HEK293 (cell line): ENCODE measurements around the gene SPECC1.

Source experiments
- CTCF ChIA-PET: fragments of 350-600 bp; formaldehyde crosslinking; extraction: SDS; loops from one replicate; lab custom pipeline; 2021; ENCODE audit warnings: antibody characterized with exemption; lab: Yijun Ruan, JAX
- POLR2A ChIA-PET: fragments of 300-600 bp; formaldehyde crosslinking; extraction: SDS; loops from one replicate; lab custom pipeline; 2020; ENCODE audit warnings: antibody characterized with exemption, inconsistent platforms; lab: Yijun Ruan, JAX
- H3K27ac ChIP-seq: fragments of 200-500 bp; sonication (Bioruptor generic); 2 replicates; pipeline ENCODE4 v1.5.1; 2014; ENCODE audit warnings: low read depth, low read length, control low read depth, inconsistent platforms; ENCODE audit errors: extremely low read depth
- H3K36me3 ChIP-seq, 2 experiments: fragments of 200-500 bp in 1 of 2; sonication (Bioruptor generic) in 1 of 2; 1 replicate in 1 of 2; 2 replicates in 1 of 2; pipeline ENCODE4 v1.5.1; 2014 to 2017; ENCODE audit warnings: inconsistent platforms in 2 of 2, low read length in 2 of 2; ENCODE audit not compliant: control insufficient read depth in 2 of 2, insufficient read depth in 1 of 2
- H3K4me1 ChIP-seq: fragments of 200-500 bp; sonication (Bioruptor generic); 2 replicates; pipeline ENCODE4 v1.5.1; 2014; ENCODE audit warnings: mild to moderate bottlenecking, low read length, inconsistent platforms; ENCODE audit not compliant: control insufficient read depth, insufficient read depth
- H3K4me3 ChIP-seq: 2 replicates; pipeline ENCODE4 v1.5.1; 2011; ENCODE audit warnings: low read depth, mild to moderate bottlenecking, control low read depth, low read length, moderate library complexity
- H3K9me3 ChIP-seq: fragments of 200-500 bp; sonication (Bioruptor generic); 2 replicates; pipeline ENCODE4 v1.5.1; 2014; ENCODE audit warnings: low read depth, low read length, inconsistent platforms; ENCODE audit not compliant: control insufficient read depth, insufficient read depth
- PRDM1 ChIP-seq: fragments of 450-650 bp; formaldehyde crosslinking; IDR thresholded peaks from 2 replicates; pipeline ENCODE4; 2016; ENCODE audit warnings: missing biosample characterization, missing genetic modification characterization
- SALL2 ChIP-seq: fragments of 450-650 bp; formaldehyde crosslinking; IDR thresholded peaks from 2 replicates; pipeline ENCODE4 v1.5.0; 2017; ENCODE audit warnings: missing biosample characterization, mild to moderate bottlenecking, missing genetic modification characterization, borderline replicate concordance
- ZFP69B ChIP-seq: fragments of 450-650 bp; formaldehyde crosslinking; IDR thresholded peaks from 2 replicates; pipeline ENCODE4 v1.5.1; 2016; ENCODE audit warnings: missing biosample characterization, missing genetic modification characterization
- ZIC2 ChIP-seq: fragments of 450-650 bp; formaldehyde crosslinking; IDR thresholded peaks from 2 replicates; pipeline ENCODE4 v1.5.1; 2016; ENCODE audit warnings: missing biosample characterization, missing genetic modification characterization
- ZNF169 ChIP-seq: fragments of 450-650 bp; formaldehyde crosslinking; IDR thresholded peaks from 2 replicates; pipeline ENCODE4 v1.5.1; 2016; ENCODE audit warnings: missing biosample characterization, missing genetic modification characterization
- ZNF24 ChIP-seq: fragments of 450-650 bp; formaldehyde crosslinking; IDR thresholded peaks from 2 replicates; pipeline ENCODE4 v1.5.1; 2016; ENCODE audit warnings: missing biosample characterization, missing genetic modification characterization
- ZNF280D ChIP-seq: fragments of 450-650 bp; formaldehyde crosslinking; IDR thresholded peaks from 2 replicates; pipeline ENCODE4 v1.5.1; 2016; ENCODE audit warnings: missing biosample characterization, missing genetic modification characterization
- ZNF302 ChIP-seq: fragments of 450-650 bp; formaldehyde crosslinking; IDR thresholded peaks from 2 replicates; pipeline ENCODE4 v1.5.1; 2016; ENCODE audit warnings: missing biosample characterization, missing genetic modification characterization, low read depth
- ZNF341 ChIP-seq: fragments of 450-650 bp; formaldehyde crosslinking; IDR thresholded peaks from 2 replicates; pipeline ENCODE4; 2016; ENCODE audit warnings: low read depth, missing biosample characterization, missing genetic modification characterization
- ZNF529 ChIP-seq: fragments of 450-650 bp; formaldehyde crosslinking; IDR thresholded peaks from 2 replicates; pipeline ENCODE4 v1.5.1; 2017; ENCODE audit warnings: missing genetic modification characterization, missing biosample characterization; ENCODE audit not compliant: insufficient replicate concordance
- ZNF548 ChIP-seq: fragments of 450-650 bp; formaldehyde crosslinking; IDR thresholded peaks from 2 replicates; pipeline ENCODE4 v1.5.1; 2016; ENCODE audit warnings: missing biosample characterization, missing genetic modification characterization
- ZNF558 ChIP-seq: fragments of 450-650 bp; formaldehyde crosslinking; IDR thresholded peaks from 2 replicates; pipeline ENCODE4 v1.5.1; 2016; ENCODE audit warnings: missing biosample characterization, missing genetic modification characterization
- ZNF561 ChIP-seq: fragments of 450-650 bp; IDR thresholded peaks from 2 replicates; pipeline ENCODE4 v1.5.1; 2018; ENCODE audit warnings: missing biosample characterization, missing genetic modification characterization, borderline replicate concordance
- ZNF623 ChIP-seq: fragments of 450-650 bp; formaldehyde crosslinking; IDR thresholded peaks from 2 replicates; pipeline ENCODE4 v1.5.1; 2016; ENCODE audit warnings: missing biosample characterization, missing genetic modification characterization
- ZNF639 ChIP-seq: fragments of 450-650 bp; formaldehyde crosslinking; IDR thresholded peaks from 2 replicates; pipeline ENCODE4 v1.5.1; 2016; ENCODE audit warnings: missing biosample characterization, missing genetic modification characterization
- ZNF645 ChIP-seq: fragments of 450-650 bp; formaldehyde crosslinking; IDR thresholded peaks from 2 replicates; pipeline ENCODE4; 2016; ENCODE audit warnings: missing biosample characterization, missing genetic modification characterization
- ZNF664 ChIP-seq: fragments of 450-650 bp; formaldehyde crosslinking; IDR thresholded peaks from 2 replicates; pipeline ENCODE4 v1.5.1; 2016; ENCODE audit warnings: missing biosample characterization, missing genetic modification characterization

SPECC1 gene

GRCh38 chr17:20087538-20088250, 78.5 kb downstream of the SPECC1 start:
- POLR2A ChIA-PET, result no interaction called here

GRCh38 chr17:20089756-20090547, 80.8 kb downstream of the SPECC1 start:
- peaks cover 24% of the 10 kb centered on the region for H3K4me1 ChIP-seq
- H3K27ac ChIP-seq, result no peak overlapping the region
- H3K9me3 ChIP-seq, result no peaks in the 10 kb centered on the region
- ChIA-PET POLR2A (interaction anchor here (0.7 kb wide), 1 partner anchor 94 kb away, joined by 4 read pairs; no protein-coding TSS in a partner anchor), CTCF (interaction anchor here (0.7 to 1.3 kb wide), 6 partner anchors 14 to 1304 kb away, joined by 3 to 6 read pairs (median 3); no protein-coding TSS in a partner anchor)
- no peaks in the 10 kb centered on the region for H3K36me3 ChIP-seq
- TF ChIP-seq ZNF623 (tag by site-specific recombination), result peak; percentile 77
- no peak for TF ChIP-seq ZFP69B (tag by site-specific recombination)
- no peak overlapping the region for H3K4me3 ChIP-seq

More at GRCh38 chr17:20087538-20088250, 78.5 kb downstream of the SPECC1 start:
- Histone ChIP-seq H3K4me3 (no peak overlapping the region), H3K27ac (no peak overlapping the region), H3K9me3 (no peaks in the 10 kb centered on the region), H3K36me3 (no peaks in the 10 kb centered on the region), H3K4me1 (peaks cover 14% of the 10 kb centered on the region)
- CTCF ChIA-PET, result interaction anchor here (0.6 to 2.1 kb wide), 3 partner anchors 30 to 700 kb away, joined by 3 to 4 read pairs (median 4); no protein-coding TSS in a partner anchor
- TF ChIP-seq ZNF558 (tag by site-specific recombination) (no peak), ZNF341 (peak; percentile 26; the same call in 1 of the 2 replicates), ZNF664 (tag by site-specific recombination) (0 out of 2 replicates have a peak, but pooled peaks have one; percentile 60), ZNF169 (tag by site-specific recombination) (no peak), ZNF280D (no peak)

GRCh38 chr17:20091174-20092029, 82.2 kb downstream of the SPECC1 start:
- H3K9me3 ChIP-seq, result no peaks in the 10 kb centered on the region
- H3K36me3 ChIP-seq, result no peaks in the 10 kb centered on the region
- H3K27ac ChIP-seq, result no peak overlapping the region
- ChIA-PET CTCF (interaction anchor here (0.5 to 1.3 kb wide), 4 partner anchors 14 to 131 kb away, joined by 3 to 5 read pairs (median 4); no protein-coding TSS in a partner anchor), POLR2A (interaction anchor here (0.7 kb wide), 1 partner anchor 96 kb away, joined by 4 read pairs; no protein-coding TSS in a partner anchor)
- no peak overlapping the region for H3K4me3 ChIP-seq
- TF ChIP-seq SALL2 (tag by site-specific recombination), result no peak
- peaks cover 31% of the 10 kb centered on the region for H3K4me1 ChIP-seq

GRCh38 chr17:20092261-20092867, 83.2 kb downstream of the SPECC1 start:
- Histone ChIP-seq H3K4me1 (peaks cover 31% of the 10 kb centered on the region), H3K4me3 (no peak overlapping the region), H3K36me3 (no peaks in the 10 kb centered on the region), H3K27ac (peak overlapping the region; percentile 8; the same call in 1 of the 2 replicates), H3K9me3 (no peaks in the 10 kb centered on the region)
- POLR2A ChIA-PET, result no interaction called here
- CTCF ChIA-PET, result interaction anchor here (1.1 to 1.7 kb wide), 2 partner anchors 99 to 103 kb away, joined by 6 to 7 read pairs; no protein-coding TSS in a partner anchor
- no peak for TF ChIP-seq ZNF24 (tag by site-specific recombination)
- no peak for TF ChIP-seq ZNF529
- TF ChIP-seq ZNF548 (tag by site-specific recombination), result no peak
- no peak for TF ChIP-seq ZNF639 (tag by site-specific recombination)
- TF ChIP-seq ZNF561 (tag by site-specific recombination), result no peak
- no peak for TF ChIP-seq ZNF302 (tag by site-specific recombination)
- TF ChIP-seq ZIC2, result no peak
- peak; percentile 70; the same call in 1 of the 2 replicates for TF ChIP-seq PRDM1 (tag by site-specific recombination)
- TF ChIP-seq ZNF645, result no peak
